ENCODE measurements around the gene ATXN7L3.

The ATXN7L3 gene

DNA sequence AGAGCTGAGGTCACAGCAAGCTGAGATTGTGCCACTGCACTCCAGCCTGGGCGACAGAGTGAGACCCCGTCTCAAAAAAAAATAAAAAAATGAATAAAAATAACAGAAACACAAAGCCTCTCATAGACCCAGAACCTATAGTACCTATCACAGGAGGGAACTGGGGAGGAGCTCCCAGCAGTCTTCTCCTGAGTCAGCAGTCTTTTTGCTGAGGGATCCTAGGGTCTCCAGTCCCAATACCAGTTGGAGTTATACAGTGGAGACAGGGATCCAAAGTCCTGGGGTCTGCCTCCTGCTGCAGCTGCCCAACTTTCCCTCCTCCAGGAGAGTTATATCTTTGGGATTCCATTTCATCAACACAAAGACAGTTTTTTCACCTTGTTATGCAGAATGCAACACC lies 16.7 kb downstream of the ATXN7L3 start:
- DNase-seq (ENCODE audit: low read depth): no peak
- TF ChIP-seq, protein P1, sequence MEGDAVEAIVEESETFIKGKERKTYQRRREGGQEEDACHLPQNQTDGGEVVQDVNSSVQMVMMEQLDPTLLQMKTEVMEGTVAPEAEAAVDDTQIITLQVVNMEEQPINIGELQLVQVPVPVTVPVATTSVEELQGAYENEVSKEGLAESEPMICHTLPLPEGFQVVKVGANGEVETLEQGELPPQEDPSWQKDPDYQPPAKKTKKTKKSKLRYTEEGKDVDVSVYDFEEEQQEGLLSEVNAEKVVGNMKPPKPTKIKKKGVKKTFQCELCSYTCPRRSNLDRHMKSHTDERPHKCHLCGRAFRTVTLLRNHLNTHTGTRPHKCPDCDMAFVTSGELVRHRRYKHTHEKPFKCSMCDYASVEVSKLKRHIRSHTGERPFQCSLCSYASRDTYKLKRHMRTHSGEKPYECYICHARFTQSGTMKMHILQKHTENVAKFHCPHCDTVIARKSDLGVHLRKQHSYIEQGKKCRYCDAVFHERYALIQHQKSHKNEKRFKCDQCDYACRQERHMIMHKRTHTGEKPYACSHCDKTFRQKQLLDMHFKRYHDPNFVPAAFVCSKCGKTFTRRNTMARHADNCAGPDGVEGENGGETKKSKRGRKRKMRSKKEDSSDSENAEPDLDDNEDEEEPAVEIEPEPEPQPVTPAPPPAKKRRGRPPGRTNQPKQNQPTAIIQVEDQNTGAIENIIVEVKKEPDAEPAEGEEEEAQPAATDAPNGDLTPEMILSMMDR (IDR thresholded peaks at IDR 0.05; ENCODE audit: insufficient read depth, low read depth, low read length, missing control alignments): no peak
- no peak overlapping the region for H3K4me3 ChIP-seq (ENCODE audit: low read depth, low read length)

DNA sequence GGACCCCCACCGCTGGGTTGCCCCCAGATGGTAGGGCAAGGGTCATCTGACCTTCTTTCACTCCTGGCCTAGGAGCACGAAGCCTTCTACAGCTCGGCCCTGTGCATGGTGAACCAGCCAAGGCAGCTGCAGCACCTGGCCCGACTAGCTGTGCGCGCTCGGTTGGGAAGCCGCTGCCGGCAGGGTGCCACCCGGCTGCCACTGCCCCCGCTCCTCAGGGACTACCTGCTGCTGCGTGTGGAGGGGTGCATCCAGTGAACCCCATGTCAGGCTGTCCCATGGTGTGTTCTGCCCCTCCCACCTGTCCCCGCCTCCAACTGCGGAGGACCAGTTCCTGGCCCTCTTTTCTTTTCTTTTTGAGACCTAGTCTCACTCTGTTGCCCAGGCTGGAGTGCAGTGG lies 21.6 kb downstream of the ATXN7L3 start:
- no peak overlapping the region for H3K4me3 ChIP-seq (ENCODE audit: low read depth, low read length)
- DNase-seq (ENCODE audit: low read depth): no peak
- TF ChIP-seq, protein P1 (IDR thresholded peaks at IDR 0.05; ENCODE audit: insufficient read depth, low read depth, low read length, missing control alignments): no peak

DNA sequence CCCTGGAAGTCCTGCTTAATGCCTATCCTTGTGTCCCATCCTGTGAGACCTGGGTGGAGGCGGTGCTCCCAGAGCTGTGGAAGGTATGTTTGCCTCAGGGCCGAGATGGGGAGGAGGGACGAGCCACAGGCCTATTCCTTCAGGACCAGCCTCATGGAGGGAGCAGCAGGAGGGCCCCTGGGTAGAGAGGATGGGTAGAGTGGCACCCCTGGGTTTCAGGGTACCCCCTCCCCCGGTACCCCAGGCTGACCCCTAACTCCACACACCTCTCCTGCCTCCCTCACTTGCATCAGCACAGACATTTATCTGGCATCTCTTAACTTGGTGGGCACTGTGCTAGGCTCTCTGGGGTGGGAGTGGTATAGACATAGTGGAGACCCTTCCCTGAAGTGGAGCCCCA lies 22.0 kb downstream of the ATXN7L3 start:
- no peak overlapping the region for H3K4me3 ChIP-seq (ENCODE audit: low read depth, low read length)
- TF ChIP-seq, protein P1 (IDR thresholded peaks at IDR 0.05; ENCODE audit: insufficient read depth, low read depth, low read length, missing control alignments): no peak
- no peak for DNase-seq (ENCODE audit: low read depth)

DNA sequence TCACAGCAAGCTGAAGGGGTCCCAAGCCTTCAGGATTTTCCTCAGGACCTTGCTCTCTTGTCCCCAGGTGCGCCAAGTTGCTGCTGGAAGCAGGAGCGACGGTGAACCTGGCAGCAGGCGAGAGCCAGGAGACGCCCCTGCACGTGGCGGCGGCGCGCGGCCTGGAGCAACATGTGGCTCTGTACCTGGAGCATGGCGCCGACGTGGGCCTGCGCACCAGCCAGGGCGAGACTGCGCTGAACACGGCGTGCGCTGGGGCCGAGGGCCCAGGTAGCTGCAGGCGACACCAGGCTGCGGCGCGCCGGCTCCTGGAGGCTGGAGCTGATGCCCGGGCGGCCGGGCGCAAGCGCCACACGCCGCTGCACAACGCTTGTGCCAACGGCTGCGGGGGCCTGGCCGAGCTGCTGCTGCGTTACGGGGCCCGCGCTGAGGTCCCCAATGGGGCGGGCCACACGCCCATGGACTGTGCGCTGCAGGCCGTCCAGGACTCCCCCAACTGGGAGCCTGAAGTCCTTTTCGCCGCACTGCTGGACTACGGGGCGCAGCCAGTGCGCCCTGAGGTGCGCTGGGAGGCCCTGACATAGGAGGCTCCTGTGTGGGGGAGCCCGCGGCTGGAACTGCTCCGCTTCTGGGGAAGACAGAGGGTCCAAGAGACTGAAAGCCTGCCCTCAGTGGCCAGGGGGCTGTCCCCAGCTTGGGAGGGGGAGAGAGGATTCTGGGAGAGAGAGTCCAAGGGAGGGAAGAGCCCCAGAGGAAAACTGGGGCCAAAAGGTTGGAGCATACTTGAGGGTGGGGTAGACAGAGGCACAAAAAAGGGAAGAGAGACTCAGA lies 22.8 kb downstream of the ATXN7L3 start:
- TF ChIP-seq, protein P1 (IDR thresholded peaks at IDR 0.05; ENCODE audit: insufficient read depth, low read depth, low read length, missing control alignments): no peak
- DNase-seq (ENCODE audit: low read depth): no peak
- no peak overlapping the region for H3K4me3 ChIP-seq (ENCODE audit: low read depth, low read length)

DNA sequence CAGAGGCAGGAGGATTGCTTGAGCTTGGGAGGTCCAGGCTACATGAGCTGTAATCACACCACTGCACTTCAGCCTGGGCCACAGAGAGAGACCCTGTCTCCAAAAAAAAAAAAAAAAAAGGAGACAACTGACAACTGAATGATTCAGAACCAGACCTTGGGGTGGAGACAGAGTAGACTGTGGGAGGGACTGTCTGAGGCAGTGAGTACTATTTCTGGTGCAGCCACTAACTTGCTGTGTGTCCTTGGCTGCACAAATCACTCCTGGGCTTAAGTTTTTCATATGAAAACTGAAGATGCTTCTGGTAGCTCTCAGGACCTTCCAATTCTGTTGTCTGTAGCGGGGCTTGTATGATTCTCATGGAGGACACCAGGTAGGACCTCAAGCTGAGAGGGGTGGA lies 23.4 kb downstream of the ATXN7L3 start:
- TF ChIP-seq, protein P1 (IDR thresholded peaks at IDR 0.05; ENCODE audit: insufficient read depth, low read depth, low read length, missing control alignments): no peak
- no peak overlapping the region for H3K4me3 ChIP-seq (ENCODE audit: low read depth, low read length)
- DNase-seq (ENCODE audit: low read depth): no peak

DNA sequence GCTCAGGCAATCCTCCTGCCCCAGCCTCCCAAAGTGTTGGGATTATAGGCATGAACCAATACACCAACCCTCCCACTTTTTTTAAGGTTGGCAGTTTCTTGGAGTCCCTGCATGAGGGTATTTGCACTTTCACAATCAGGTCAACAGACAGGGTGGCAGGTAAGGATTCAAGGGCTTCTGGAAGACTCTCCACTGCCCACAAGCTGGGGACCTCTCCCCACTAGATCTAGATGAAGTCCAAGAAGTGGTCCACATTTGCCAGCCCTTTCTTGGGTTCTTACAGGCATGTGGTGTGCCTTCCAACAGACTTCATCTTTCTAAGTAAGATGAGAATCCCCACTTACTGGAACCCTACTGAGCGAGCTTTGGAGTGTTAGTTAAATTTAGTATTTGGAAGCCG lies 25.3 kb downstream of the ATXN7L3 start:
- TF ChIP-seq, protein P1 (IDR thresholded peaks at IDR 0.05; ENCODE audit: insufficient read depth, low read depth, low read length, missing control alignments): no peak
- H3K4me3 ChIP-seq (ENCODE audit: low read depth, low read length): no peak overlapping the region
- DNase-seq (ENCODE audit: low read depth): no peak
